GM12801 (cell line): ENCODE results near the gene UBA5.

Experiments used
- CTCF ChIP-seq: IDR thresholded peaks from one replicate; pipeline ENCODE4 v1.5.1; 2011; ENCODE audit warnings: control low read depth; ENCODE audit not compliant: insufficient read length; ENCODE audit errors: extremely low read depth

UBA5 gene

GRCh38 chr3:132655471-132655870 lies 4.7 kb upstream of the UBA5 start:
- TF ChIP-seq CTCF: no peak

- no peak for TF ChIP-seq CTCF
Measured at GRCh38 chr3:132657869-132658747, 2.0 kb upstream of the UBA5 start.

GRCh38 chr3:132659000-132659364 lies 1.1 kb upstream of the UBA5 start:
- no peak for TF ChIP-seq CTCF

GRCh38 chr3:132659365-132660051 lies 621 bp upstream of the UBA5 start, which contains the start of gene ACAD11:
Gene ACAD11, minus strand, starts transcription at chr3:132659809. Its CDS starts 58 bp downstream, at chr3:132659751.
- no peak for TF ChIP-seq CTCF

GRCh38 chr3:132660811-132661070 lies 612 bp downstream of the UBA5 start:
- TF ChIP-seq CTCF: no peak

GRCh38 chr3:132661101-132661500 lies 972 bp downstream of the UBA5 start:
- no peak for TF ChIP-seq CTCF

- no peak for TF ChIP-seq CTCF
Measured at GRCh38 chr3:132662212-132662611, 2.1 kb downstream of the UBA5 start.
